SU-DHL-6 (cell line): ENCODE data around the gene SELE.

Experiments
- H2AFZ ChIP-seq: fragments of 200-600 bp; sonication (generic); 2 replicates; pipeline ENCODE4 v1.6.1; 2014; ENCODE audit warnings: low read depth, mild to moderate bottlenecking, moderate library complexity, mixed read lengths, antibody characterized with exemption, low read length; ENCODE audit not compliant: severe bottlenecking
- H3F3A ChIP-seq: fragments of 200-600 bp; shearing (Covaris generic); 2 replicates; pipeline ENCODE4 v1.6.0; 2016; ENCODE audit warnings: antibody characterized with exemption, mild to moderate bottlenecking; ENCODE audit not compliant: insufficient read depth
- H3K27ac ChIP-seq: fragments of 200-600 bp; sonication (generic); 2 replicates; pipeline ENCODE4 v1.5.1; 2016; ENCODE audit warnings: low read depth, mild to moderate bottlenecking, low read length, moderate library complexity, mixed read lengths
- H3K27me3 ChIP-seq: fragments of 200-600 bp; sonication (generic), shearing (Covaris generic); 2 replicates; pipeline ENCODE4 v1.6.0; 2014; ENCODE audit warnings: mild to moderate bottlenecking, low read length
- H3K36me3 ChIP-seq: fragments of 200-600 bp; sonication (generic); 2 replicates; pipeline ENCODE4 v1.6.1; 2014; ENCODE audit warnings: mild to moderate bottlenecking, low read length, mixed read lengths
- H3K4me2 ChIP-seq: fragments of 300-600, 200-600 bp; shearing (Covaris generic), sonication (generic); 2 replicates; pipeline ENCODE4 v1.6.0; 2014; ENCODE audit warnings: low read length, low read depth, mild to moderate bottlenecking; ENCODE audit not compliant: poor library complexity, severe bottlenecking
- H3K4me3 ChIP-seq: fragments of 200-600 bp; sonication (generic); 2 replicates; pipeline ENCODE4 v1.5.1; 2014; ENCODE audit warnings: antibody characterized with exemption, low read length, mild to moderate bottlenecking, mixed read lengths; ENCODE audit not compliant: insufficient read depth, poor library complexity, severe bottlenecking
- H3K79me2 ChIP-seq: fragments of 200-600 bp; sonication (generic); 2 replicates; pipeline ENCODE4 v1.6.1; 2014; ENCODE audit warnings: mild to moderate bottlenecking, low read length, moderate library complexity; ENCODE audit not compliant: insufficient read depth
- H3K9ac ChIP-seq: fragments of 200-600 bp; sonication (generic); 2 replicates; pipeline ENCODE4 v1.7.0; 2014; ENCODE audit warnings: mild to moderate bottlenecking, low read length
- H3K9me2 ChIP-seq: fragments of 200-600 bp; sonication (generic); replicated peaks from 2 replicates; pipeline ENCODE4 v1.6.1; 2014; ENCODE audit warnings: low read length; ENCODE audit not compliant: insufficient read depth
- H3K9me3 ChIP-seq: fragments of 200-600 bp; sonication (generic); 2 replicates; pipeline ENCODE4 v1.6.1; 2014; ENCODE audit warnings: low read length, mixed read lengths; ENCODE audit not compliant: insufficient read depth
- H4K20me1 ChIP-seq: fragments of 200-600 bp; sonication (generic); 2 replicates; pipeline ENCODE4 v1.6.1; 2014; ENCODE audit warnings: low read depth, mild to moderate bottlenecking, antibody characterized with exemption, low read length, moderate library complexity, mixed read lengths
- EZH2phosphoT487 ChIP-seq: fragments of 200-600 bp; sonication (generic), shearing (Covaris generic); conservative IDR thresholded peaks from 2 replicates; pipeline ENCODE4 v1.6.1; 2018; ENCODE audit warnings: mild to moderate bottlenecking, antibody characterized with exemption, low read length, moderate library complexity, mixed read lengths
- TF ChIP-seq, protein P1 (sequence below): fragments of 200-600 bp; sonication (generic); IDR thresholded peaks from one replicate; pipeline ENCODE4 v1.5.1; 2017; ENCODE audit warnings: antibody characterized with exemption, mild to moderate bottlenecking, low read length, moderate library complexity; ENCODE audit not compliant: insufficient read depth, poor library complexity, severe bottlenecking

The SELE gene

DNA sequence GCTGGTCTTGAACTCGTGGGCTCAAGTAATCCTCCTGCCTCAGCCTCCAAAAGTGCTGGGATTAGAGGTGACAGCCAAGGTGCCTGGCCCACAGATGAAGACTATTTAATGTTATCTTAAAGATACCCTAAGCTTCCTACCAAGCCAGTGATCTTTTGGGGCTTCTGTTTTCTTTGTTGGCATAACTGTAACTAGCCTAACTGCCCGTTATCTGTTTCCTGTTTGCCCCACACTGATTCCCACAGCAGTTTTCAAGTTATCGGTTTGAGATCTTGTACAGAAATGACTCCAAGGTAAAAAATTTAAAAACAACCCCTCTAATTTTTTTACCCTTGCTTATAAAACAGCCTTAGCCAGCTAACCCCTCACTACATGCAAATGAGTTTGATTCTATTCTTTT lies 34.9 kb downstream of the SELE start:
- no peak for TF ChIP-seq EZH2phosphoT487
- TF ChIP-seq, protein P1, sequence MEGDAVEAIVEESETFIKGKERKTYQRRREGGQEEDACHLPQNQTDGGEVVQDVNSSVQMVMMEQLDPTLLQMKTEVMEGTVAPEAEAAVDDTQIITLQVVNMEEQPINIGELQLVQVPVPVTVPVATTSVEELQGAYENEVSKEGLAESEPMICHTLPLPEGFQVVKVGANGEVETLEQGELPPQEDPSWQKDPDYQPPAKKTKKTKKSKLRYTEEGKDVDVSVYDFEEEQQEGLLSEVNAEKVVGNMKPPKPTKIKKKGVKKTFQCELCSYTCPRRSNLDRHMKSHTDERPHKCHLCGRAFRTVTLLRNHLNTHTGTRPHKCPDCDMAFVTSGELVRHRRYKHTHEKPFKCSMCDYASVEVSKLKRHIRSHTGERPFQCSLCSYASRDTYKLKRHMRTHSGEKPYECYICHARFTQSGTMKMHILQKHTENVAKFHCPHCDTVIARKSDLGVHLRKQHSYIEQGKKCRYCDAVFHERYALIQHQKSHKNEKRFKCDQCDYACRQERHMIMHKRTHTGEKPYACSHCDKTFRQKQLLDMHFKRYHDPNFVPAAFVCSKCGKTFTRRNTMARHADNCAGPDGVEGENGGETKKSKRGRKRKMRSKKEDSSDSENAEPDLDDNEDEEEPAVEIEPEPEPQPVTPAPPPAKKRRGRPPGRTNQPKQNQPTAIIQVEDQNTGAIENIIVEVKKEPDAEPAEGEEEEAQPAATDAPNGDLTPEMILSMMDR: no peak
- Histone ChIP-seq H3K4me2 (no peak overlapping the region), H3K27me3 (no peaks in the 10 kb centered on the region), H3K4me3 (no peak overlapping the region), H3K79me2 (no peaks in the 10 kb centered on the region), H2AFZ (no peak overlapping the region), H3K9me3 (no peaks in the 10 kb centered on the region), H3K9ac (no peak overlapping the region), H3K9me2 (no peaks in the 10 kb centered on the region), H3K27ac (no peak overlapping the region), H3F3A (peaks cover 25% of the 10 kb centered on the region), H3K36me3 (no peaks in the 10 kb centered on the region), H4K20me1 (no peaks in the 10 kb centered on the region)

DNA sequence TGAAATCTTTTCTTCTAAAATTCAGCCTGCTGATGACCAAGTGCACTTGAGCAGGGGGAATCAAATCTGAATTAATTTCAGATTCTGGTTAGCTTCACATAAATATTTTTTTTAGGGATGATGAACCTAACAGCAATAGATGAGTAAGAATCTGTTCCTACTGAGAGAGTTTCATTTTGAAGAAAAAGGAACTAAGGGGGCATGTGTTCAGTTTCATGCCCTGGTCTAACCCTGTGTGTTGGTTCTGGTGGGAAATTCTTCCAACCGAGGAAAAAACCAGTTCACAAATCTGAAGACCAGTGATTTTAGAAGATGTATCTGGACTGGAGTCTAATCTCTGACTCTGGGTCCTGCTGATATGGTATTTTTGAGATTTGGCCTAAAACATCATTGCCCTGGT lies 36.1 kb downstream of the SELE start:
- TF ChIP-seq, protein P1: no peak
- TF ChIP-seq EZH2phosphoT487: no peak
- Histone ChIP-seq H3K79me2 (no peaks in the 10 kb centered on the region), H3K4me2 (peak overlapping the region; percentile 38), H4K20me1 (no peaks in the 10 kb centered on the region), H3K27me3 (no peaks in the 10 kb centered on the region), H3K36me3 (no peaks in the 10 kb centered on the region), H3K9me2 (no peaks in the 10 kb centered on the region), H3K27ac (peak overlapping the region; percentile 96), H3K4me3 (no peak overlapping the region), H3K9me3 (no peaks in the 10 kb centered on the region), H3K9ac (no peak overlapping the region; the same call in 1 of the 2 replicates), H3F3A (peaks cover 37% of the 10 kb centered on the region), H2AFZ (peak overlapping the region; percentile 4)

DNA sequence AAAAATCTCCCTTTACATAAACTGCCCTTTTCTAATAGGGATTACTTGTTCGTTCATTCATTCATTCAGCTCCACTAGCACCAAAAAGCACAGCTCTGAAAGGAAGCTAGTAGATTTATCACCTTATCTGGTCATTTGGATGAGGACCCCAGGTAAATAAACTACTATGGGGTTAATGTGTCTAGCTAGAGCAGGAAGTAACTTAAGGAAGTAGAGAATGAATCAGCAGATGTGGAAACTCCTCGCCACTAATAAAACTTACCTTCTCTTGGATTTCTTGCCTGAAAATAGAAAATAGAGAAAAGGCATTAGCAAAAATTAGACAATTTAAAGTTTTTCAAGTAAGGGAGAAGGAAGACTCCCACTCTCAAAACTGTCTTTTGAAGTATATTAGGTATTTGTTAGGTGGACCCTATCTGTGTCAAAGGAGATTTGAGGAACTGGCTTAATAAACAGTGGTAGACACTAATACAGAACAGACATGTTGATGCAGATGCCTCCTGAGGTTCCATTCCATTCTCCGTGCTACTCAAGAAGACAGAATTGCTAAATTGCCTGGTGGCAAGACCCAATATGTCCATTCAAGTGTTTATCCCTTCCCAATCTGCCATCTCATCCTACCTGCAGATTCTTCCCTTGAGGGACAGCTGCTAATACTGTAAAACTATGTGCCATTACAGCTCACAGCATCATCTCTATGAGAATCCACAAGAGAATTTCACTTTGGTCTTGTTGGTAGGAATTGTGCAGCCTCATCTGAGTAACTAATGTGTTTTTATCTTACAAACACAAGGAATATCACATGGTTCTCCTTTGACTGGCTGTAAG lies 37.4 kb downstream of the SELE start:
- TF ChIP-seq, protein P1: no peak
- TF ChIP-seq EZH2phosphoT487: no peak
- Histone ChIP-seq H3K9me3 (no peaks in the 10 kb centered on the region), H3K4me3 (no peak overlapping the region), H3K79me2 (no peaks in the 10 kb centered on the region), H4K20me1 (no peaks in the 10 kb centered on the region), H3F3A (peaks cover 42% of the 10 kb centered on the region), H2AFZ (peak overlapping the region; percentile 8), H3K9ac (0 out of 2 replicates have a peak overlapping the region, but pooled peaks have one; percentile 6), H3K9me2 (no peaks in the 10 kb centered on the region), H3K36me3 (no peaks in the 10 kb centered on the region), H3K4me2 (peak overlapping the region; percentile 38), H3K27me3 (no peaks in the 10 kb centered on the region), H3K27ac (peak overlapping the region; percentile 96)
